GM18520 (cell line): Measurements from ENCODE around the gene GPX7.

ENCODE experiments used
- ATAC-seq: cut with Tn5 transposase; IDR thresholded peaks from one replicate; pipeline ENCODE4 v1.9.1; 2021; ENCODE audit not compliant: unreplicated experiment

GPX7 gene

GRCh38 chr1:52585474-52585873 lies 16.7 kb upstream of the GPX7 start:
- no peak for ATAC-seq

DNA sequence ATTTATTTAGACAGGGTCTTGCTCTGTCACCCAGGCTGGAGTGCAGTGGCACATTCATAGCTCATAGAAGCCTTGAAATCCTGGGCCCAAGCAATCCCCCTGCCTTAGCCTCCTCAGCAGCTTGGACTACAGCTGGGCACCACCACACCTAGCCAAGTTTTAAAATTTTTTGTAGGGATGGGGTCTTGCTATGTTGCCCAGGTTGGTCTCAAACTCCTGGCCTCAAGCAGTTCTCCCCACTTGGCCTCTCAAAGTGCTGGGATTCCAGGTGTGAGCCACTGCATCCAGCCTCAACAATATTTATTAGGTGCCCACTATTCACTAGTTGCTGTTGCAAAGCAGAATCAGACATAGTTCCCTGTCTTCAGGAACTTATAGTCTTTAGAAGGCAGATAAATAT lies 14.1 kb upstream of the GPX7 start:
- ATAC-seq = no peak

DNA sequence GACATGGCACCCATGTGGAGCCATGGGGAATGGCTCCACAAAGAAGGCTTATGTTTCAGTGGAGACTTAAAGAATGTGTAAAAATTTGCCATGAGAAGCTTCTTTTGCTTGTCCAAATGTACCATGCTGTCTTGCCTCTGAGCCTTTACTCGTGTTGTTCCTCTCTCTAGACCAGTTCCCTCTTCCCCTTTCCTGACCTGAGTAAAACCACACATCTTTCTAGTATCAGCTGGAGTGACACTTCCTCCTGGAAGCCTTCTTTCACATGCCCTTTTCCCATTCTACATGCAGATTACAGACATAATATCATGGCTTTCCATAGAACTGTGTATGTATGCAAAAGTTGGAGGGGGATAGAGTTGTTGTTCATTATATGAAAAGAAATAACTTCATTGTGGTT lies 13.6 kb upstream of the GPX7 start:
- ATAC-seq = no peak

- ATAC-seq = no peak
Observed at GRCh38 chr1:52590266-52590665, 11.9 kb upstream of the GPX7 start.

GRCh38 chr1:52592637-52593323 lies 9.4 kb upstream of the GPX7 start:
- no peak for ATAC-seq

GRCh38 chr1:52593495-52593894 lies 8.7 kb upstream of the GPX7 start:
- ATAC-seq = no peak

DNA sequence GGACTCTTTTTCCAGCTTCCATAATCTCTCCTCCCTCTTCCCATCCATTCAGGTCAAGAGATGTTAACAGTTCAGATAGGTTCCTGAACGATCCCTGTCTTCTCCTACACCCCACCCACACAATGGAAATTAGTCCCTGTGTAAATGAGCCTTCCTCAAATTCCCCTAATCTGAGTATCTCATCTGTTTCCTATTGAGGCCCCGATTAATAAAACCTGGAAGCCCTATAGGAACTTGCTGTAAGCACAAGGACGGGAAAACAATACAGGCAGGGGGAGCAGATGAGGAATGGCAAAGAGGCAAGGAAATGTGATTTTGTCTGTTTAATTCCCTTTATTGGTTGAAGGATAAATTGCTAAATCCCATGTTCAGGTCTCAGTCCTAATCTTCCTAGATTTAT lies 7.1 kb upstream of the GPX7 start:
- ATAC-seq = no peak

GRCh38 chr1:52597912-52598311 lies 4.3 kb upstream of the GPX7 start:
- ATAC-seq = no peak

DNA sequence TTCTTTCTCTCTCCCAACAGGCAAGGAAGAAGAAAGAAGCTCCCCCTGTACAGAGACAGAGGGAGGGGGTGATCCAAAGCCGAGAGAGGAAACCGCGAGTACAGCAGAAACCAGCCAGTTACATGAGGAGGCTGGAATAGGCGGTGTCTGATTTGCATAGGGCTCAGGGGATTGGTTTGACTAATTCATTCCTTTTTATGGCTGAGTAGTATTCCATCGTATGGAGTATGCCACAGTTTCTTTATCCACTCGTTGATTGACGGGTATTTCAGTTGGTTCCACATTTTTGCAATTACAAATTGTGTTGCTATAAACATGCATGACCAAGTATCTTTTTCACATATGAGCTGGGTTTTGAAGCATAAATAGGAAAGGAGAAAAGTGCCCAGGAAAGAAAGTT lies 3.4 kb upstream of the GPX7 start:
- ATAC-seq = no peak

GRCh38 chr1:52599236-52599635 lies 2.9 kb upstream of the GPX7 start:
- ATAC-seq = no peak

GRCh38 chr1:52600533-52601179 lies 1.5 kb upstream of the GPX7 start:
- no peak for ATAC-seq

- no peak for ATAC-seq
Observed at GRCh38 chr1:52601519-52601918, 652 bp upstream of the GPX7 start.

GRCh38 chr1:52602856-52603600 lies 857 bp downstream of the GPX7 start:
- no peak for ATAC-seq

GRCh38 chr1:52603630-52604029 lies 1.5 kb downstream of the GPX7 start:
- ATAC-seq = no peak

DNA sequence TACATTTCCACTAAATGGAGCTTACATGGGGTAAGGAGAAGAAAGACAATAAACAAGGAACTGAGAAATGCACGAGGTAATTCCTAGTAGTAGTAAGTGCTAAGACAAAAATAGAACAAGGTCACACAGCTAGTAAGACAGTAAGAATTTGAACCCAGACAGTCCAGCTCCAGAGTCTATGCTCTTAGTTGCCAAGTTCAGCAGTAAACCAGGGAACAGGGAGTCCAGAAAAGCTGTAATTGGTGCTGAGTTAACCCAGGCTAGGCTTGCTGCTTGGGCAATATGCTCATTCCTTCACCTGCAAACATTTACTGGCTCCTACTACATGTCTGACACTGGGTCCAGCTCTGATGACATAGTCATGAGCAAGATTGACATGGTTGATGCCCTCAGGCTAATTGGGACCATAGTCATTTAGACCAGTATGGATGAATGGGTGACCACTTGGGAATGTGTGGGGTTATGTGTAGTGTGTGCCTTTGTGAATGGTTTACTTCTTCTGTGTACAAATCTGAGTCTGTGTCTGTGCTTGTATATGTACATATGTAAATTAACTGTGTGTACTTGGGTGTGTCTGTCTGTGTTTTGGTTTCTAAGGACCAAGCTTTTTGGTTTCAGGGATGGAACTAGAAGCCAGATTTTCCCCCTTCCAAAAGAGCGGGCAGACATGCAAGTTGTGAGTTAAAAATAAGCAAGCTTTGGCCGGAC lies 2.0 kb downstream of the GPX7 start:
- ATAC-seq = no peak

DNA sequence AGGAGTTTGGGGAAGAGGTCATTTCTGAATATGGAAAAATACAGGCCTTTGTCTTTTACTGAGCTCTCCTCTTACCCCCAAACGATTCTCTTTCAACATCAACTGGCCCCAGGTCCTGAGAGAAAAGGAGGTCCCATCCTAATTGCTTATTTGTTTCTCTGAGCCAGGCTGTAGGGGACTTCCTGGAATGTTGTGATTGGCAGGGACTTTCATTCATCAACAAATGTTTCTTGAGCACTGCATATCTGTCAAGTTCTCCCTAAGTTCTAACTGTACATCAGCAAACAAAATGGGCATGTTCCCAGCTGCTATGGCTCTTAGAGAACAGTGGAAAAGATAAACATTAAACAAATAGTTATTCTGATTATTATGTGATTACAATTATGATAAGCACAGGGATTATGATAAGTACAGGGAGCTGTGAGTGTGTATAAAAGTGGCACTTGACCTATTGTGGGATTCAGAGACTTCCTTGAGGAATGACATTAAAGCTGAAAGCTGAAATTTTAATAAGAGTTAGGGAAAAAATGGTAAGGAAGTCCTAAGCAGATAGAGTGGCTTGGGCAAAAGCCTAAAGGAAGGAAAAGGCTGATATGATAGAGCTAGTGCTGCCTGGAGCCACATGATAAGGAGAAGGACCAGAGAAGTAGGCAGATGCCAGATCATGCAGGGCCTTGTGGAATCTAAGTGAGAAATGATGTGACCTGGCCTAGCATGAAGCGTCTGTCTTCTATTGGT lies 11.6 kb downstream of the GPX7 start:
- ATAC-seq = no peak

- no peak for ATAC-seq
Observed at GRCh38 chr1:52614671-52615070, 12.5 kb downstream of the GPX7 start.

- no peak for ATAC-seq
Observed at GRCh38 chr1:52615489-52616042, 13.4 kb downstream of the GPX7 start.

- ATAC-seq = no peak
Observed at GRCh38 chr1:52621950-52622349, 19.8 kb downstream of the GPX7 start.

- ATAC-seq = no peak
Observed at GRCh38 chr1:52623812-52624211, 21.6 kb downstream of the GPX7 start.

DNA sequence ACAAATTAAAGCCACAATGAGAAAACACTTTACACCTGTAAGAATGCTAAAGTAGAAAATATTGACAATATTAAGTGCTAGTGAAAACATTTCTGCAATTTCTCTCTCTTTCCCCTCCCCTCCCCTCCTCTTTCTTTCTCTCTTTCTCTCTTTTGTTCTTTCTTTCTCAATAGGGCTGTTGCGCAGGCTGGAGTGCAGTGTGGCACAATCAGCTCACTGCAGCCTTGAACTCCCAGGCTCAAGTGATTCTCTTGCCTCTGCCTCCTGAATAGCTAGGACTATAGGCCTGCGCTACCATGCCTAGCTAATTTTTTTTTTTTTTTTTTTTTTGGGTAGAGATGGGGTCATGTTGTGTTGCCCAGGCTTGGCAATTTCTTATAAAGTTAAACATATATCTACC lies 24.9 kb downstream of the GPX7 start:
- ATAC-seq = no peak
